MM.1S (cell line): ENCODE data around the gene PPP4R1.

Experiments
- CTCF ChIP-seq: fragments of 300-600 bp; sonication (generic); IDR thresholded peaks from 2 replicates; pipeline ENCODE4 v1.5.1; 2016; ENCODE audit warnings: antibody characterized with exemption, low read length, mixed read lengths
- EZH2 ChIP-seq: fragments of 300-600 bp; sonication (generic); optimal IDR thresholded peaks from 2 replicates; pipeline ENCODE3; 2017; ENCODE audit warnings: low read depth, mild to moderate bottlenecking, antibody characterized with exemption, low read length, mixed read lengths
- EZH2phosphoT487 ChIP-seq: fragments of 300-600 bp; sonication (generic); IDR thresholded peaks from 2 replicates; pipeline ENCODE4 v1.6.1; 2018; ENCODE audit warnings: antibody characterized with exemption, low read length

GRCh38 chr18:9599328-9599727, 15.0 kb downstream of the PPP4R1 start:
- no peak for TF ChIP-seq CTCF
- no peak for TF ChIP-seq EZH2
- no peak for TF ChIP-seq EZH2phosphoT487
